Omental fat pad (tissue), 4 donors: ENCODE data around the gene SCLT1. TPM values are rescaled to one million over a fixed set of nuclear protein-coding genes. Genes with fewer than 3 reads are reported as not detected.

ENCODE experiments used
- ATAC-seq: fragments of 150-250 bp; one replicate; pipeline ENCODE4 v1.9.1; 2016; ENCODE audit warnings: mild to moderate bottlenecking, moderate library complexity; ENCODE audit not compliant: low FRiP score
- DNase-seq: peaks from one replicate; pipeline ENCODE4 v3.0.0-alpha.2; 2019; ENCODE audit warnings: low spot score
- CTCF ChIP-seq, 3 donors: fragments of 450-650 bp; IDR thresholded peaks; one replicate each; pipeline ENCODE4 v1.5.1; 2016 to 2017; ENCODE audit warnings: antibody characterized with exemption in 3 of 3, mild to moderate bottlenecking in 3 of 3, moderate library complexity in 2 of 3
- total RNA-seq, 4 donors: library from RNA; depleted of rRNA; stranded (reverse); fragments of >200 nt; gene quantifications; one replicate each; pipeline ENCODE4 v1.1.0, GENCODE V29; 2016

Gene SCLT1
- total RNA-seq, 4 donors from 2014 or later, result 7.9 to 27.5 (median 16.8) TPM

- no peak for ATAC-seq
- no peak for TF ChIP-seq CTCF (IDR thresholded peaks at IDR 0.05)
- no peak for DNase-seq
These were observed 212.7 kb downstream of the SCLT1 start for GRCh38 chr4:128880662-128881061.

- ATAC-seq (no peak), DNase-seq (no peak)
- TF ChIP-seq CTCF (IDR thresholded peaks at IDR 0.05), result no peak
These were observed 213.4 kb downstream of the SCLT1 start for GRCh38 chr4:128879971-128880370.

GRCh38 chr4:128879283-128879682 is 214.1 kb downstream of the SCLT1 start:
- no peak for TF ChIP-seq CTCF (IDR thresholded peaks at IDR 0.05)
- DNase-seq, result no peak
- no peak for ATAC-seq

- DNase-seq (no peak), ATAC-seq (no peak)
- TF ChIP-seq CTCF (IDR thresholded peaks at IDR 0.05), result no peak
These were observed 215.4 kb downstream of the SCLT1 start for GRCh38 chr4:128877934-128878333.

- DNase-seq, result no peak
- TF ChIP-seq CTCF (IDR thresholded peaks at IDR 0.05), result no peak
- ATAC-seq, result no peak
These were observed 217.1 kb downstream of the SCLT1 start for GRCh38 chr4:128876200-128876599.

GRCh38 chr4:128871948-128872347 is 221.4 kb downstream of the SCLT1 start:
- peak; percentile 39 for ATAC-seq
- no peak for DNase-seq
- TF ChIP-seq CTCF (IDR thresholded peaks at IDR 0.05), result no peak

GRCh38 chr4:128869776-128870509 is 223.4 kb downstream of the SCLT1 start:
- DNase-seq (no peak), ATAC-seq (no peak)
- TF ChIP-seq CTCF (IDR thresholded peaks at IDR 0.05), result no peak
